GM19372 (cell line): ENCODE data around the gene CNPY3.
"Not testable (repeated sequence)": the region's sequence is repeated elsewhere in the genome, so short reads cannot be mapped to it uniquely, and the experiment has no call there.

Experiments
- ATAC-seq: cut with Tn5 transposase; IDR thresholded peaks from one replicate; pipeline ENCODE4 v1.9.1; 2021; ENCODE audit warnings: mild to moderate bottlenecking, low read depth, moderate library complexity; ENCODE audit not compliant: unreplicated experiment

CNPY3 gene

DNA sequence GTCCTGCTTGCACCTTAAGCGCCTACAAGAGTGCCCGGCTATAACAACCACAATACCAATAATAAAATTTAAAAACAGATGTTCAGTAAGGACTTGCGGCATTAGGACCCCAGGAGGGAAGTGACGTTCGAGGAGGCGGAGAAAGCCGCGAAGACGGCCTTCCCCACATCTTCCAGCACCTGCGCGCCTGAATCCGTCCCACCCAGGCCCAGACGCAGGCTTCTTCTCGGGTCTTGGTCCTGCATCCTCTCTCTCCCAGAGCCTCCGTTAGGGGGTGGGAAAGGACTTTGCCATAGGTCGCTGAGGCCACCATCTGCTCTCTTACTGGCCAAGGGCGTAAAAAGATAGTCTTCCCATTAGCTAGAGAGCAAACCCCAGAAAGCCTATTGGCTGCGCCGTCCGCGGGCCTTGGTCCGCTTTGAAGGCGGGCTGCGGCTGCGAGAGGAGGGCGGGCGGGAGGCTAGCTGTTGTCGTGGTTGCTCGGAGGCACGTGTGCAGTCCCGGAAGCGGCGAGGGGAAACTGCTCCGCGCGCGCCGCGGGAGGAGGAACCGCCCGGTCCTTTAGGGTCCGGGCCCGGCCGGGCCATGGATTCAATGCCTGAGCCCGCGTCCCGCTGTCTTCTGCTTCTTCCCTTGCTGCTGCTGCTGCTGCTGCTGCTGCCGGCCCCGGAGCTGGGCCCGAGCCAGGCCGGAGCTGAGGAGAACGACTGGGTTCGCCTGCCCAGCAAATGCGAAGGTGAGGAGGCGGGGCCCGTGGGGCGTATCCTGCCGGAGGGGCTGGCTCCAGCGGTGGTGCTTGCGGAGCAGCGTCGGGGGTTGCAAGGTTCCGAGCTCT, at the start of gene CNPY3:
TSS of gene CNPY3 (plus strand) at position 495 of the 835 bp plus-strand sequence. CDS start at position 586, 91 bp downstream.
- ATAC-seq, result peak; percentile 71

DNA sequence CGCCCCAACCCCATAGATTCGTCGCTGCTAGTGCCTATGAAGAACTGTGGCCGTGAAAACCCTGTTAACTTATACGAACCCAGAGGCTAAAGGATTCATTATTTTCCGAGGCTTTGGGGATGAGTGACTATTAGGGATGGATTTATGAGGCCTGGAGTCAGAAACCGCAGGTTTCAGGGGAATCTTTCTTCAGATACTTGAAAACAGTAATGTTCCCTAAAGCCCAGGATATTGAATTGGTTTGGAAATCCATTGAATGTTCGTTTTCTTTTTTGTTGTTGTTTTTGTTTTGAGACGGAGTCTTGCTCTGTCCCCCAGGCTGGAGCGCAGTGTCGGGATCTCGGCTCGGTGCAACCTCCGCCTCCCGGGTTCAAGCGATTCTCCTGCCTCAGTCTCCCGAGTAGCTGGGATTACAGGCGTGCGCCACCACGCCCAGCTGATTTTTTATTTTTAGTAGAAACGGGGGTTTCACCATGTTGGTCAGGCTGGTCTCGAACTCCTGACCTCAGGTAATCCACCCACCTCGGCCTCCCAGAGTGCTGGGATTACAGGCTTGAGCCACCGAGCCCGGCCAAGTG, 49.0 kb upstream of the CNPY3 start:
- ATAC-seq, result not testable (repeated sequence)

DNA sequence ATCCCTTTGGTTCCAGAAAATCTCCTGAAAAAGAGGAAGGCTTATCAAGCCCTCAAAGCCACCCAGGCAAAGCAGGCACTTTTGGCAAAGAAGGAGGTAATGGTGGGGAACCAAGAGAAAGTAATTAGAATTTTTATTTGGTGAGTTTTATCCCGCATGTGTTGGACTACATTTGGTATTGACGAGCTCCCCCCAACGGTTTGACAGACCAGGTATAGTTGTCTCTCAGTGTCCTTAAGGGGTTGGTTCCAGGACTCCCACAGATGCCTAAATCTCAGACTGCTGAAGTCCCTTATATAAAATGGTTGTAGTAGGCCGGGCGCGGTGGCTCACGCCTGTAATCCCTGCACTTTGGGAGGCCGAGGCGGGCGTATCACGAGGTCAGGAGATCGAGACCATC, 48.4 kb upstream of the CNPY3 start:
- not testable (repeated sequence) for ATAC-seq

DNA sequence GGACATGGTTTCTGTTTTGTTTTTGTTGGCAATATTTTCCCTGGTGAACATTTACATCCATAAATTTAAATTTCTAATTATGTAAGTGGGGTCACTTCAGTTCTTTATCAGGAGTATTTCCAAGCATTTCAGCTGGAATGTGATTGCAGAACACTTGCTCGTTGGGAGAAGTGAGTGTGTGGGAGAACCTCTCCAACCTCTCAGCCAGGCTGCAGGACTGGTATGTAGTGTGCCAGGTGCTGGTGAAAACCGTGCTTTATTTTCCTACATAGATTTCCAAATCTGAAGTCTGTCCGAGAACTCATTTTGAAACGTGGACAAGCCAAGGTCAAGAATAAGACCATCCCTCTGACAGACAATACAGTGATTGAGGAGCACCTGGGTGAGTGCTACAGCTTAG, 43.6 kb upstream of the CNPY3 start:
- ATAC-seq, result no peak

DNA sequence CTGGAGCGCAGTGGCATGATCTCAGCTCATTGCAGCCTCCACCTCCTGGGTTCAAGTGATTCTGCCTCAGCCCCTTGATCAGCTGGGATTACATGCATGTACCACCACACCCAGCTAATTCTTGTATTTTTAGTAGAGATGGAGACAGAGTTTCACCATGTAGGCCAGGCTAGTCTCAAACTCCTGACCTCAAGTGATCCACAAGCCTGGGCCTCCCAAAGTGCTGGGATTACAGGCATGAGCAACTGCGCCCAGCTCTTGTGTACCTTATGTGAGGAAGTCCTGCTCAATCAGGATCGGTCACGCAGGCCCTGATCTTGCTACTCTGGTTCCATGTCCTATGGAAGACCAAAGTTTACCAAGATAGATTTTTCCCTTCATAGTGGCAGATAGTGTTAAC, 41.1 kb upstream of the CNPY3 start:
- not testable (repeated sequence) for ATAC-seq

DNA sequence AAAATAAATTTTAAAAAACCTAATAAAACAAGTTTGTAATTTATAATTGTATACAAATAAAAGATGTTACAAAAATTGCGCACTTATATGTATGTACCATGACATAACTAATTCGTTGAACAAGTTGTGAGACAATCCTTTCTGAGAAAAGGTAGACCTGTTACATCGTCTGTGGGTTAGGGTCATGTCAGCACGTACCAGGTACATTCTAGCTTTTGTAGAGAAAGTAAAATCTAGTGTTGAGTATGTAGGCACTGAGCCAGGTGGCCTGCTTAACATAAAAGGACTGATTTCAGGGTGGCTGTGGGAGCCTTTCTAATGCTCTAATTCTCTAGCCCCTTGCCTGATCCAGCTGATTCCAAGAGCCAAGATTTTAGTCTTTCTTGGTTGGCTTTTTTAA, 39.5 kb upstream of the CNPY3 start:
- no peak for ATAC-seq

DNA sequence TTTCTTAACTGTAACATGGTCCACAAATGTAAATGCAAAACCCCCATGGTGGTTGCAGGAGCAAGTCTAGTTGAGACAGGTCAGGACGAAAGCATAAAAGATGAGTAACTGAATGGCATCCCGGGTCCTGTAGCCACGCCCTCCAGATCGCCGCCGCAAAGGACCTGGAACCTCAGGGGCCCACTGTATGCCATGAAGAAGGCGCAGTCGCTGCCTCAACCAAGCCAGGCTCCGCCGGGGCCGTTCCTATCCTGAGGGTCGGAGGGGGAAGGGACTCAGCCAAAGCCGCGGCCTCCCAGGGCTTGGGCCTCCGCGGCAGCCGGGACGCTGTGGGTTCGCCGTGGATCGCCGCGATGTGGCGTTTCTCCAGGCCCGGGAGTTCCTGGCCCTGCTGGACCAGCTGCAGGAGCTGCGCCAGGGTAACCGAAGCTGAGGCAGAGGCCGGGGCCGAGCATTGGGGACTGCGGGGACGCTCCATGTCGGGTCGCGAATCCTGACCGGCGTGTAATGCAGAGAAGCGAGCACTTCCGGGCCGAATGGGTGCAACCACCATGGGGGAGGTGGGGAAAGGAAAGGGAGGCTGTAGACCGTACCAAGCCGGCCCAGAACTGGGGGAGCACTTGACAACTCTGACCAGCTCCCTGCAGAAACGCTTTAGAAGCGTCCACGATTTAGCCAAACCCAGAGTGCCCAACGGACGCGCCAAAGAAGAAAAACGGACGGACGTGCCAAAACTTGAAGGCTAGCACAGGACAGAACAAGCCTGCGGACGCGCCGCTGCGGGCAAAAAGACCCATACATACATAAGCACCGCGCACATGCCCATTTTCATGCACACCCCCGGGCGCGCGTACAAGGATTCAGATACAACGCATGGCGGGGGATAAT, 38.7 kb upstream of the CNPY3 start:
- peak; percentile 85 for ATAC-seq

DNA sequence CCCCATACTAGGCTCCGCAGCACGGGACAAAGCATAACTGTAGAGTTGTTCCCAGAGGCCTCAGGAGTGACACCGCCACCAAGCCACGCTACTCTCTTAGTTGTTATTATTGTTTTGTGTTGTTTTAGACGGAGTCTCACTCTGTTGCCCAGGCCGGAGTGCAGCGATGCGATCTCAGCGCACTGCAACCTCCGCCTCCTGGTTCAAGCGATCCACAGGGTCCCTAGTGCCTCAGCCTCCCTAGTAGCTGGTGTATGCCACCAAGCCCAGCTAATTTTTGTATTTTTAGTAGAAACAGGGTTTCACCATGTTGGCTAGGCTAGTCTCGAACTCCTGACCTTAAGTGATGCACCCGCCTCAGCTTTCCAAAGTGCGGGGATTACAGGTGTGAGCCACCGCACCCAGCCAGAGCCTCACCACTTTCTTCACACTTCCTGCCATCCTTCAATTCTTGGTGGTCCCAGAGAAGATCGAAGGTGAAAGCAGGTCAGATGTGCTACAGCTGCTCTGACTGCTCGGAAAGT, 38.0 kb upstream of the CNPY3 start:
- no peak for ATAC-seq

DNA sequence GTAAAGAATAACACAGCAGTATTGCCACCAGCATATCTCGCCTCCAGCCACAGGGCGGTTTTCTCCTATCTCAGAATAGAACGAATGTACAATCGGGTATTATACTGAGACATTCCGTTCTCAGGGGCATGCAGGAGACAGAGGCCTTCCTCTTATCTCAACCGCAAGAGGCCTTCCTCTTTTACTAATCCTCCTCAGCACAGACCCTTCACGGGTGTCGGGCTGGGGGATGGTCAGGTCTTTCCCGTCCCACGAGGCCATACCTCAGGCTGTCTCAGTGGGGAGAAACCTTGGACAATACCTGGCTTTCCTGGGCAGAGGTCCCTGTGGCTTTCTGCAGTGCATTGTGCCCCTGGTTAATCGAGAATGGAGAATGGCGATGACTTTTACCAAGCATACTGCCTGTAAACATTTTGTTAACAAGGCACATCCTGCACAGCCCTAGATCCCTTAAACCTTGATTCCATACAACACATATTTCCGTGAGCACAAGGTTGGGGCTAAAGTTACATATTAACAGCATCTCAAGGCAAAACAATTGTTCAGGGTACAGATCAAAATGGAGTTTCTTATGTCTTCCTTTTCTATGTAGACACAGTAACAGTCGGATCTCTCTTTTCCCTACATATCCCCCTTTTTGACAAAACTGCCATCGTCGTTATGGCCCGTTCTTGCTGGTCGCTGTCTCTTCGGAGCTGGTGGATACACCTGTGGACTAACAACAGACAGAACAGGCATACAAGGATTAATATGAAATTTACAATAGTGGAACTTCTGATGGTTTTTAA, 35.0 kb upstream of the CNPY3 start:
- not testable (repeated sequence) for ATAC-seq

DNA sequence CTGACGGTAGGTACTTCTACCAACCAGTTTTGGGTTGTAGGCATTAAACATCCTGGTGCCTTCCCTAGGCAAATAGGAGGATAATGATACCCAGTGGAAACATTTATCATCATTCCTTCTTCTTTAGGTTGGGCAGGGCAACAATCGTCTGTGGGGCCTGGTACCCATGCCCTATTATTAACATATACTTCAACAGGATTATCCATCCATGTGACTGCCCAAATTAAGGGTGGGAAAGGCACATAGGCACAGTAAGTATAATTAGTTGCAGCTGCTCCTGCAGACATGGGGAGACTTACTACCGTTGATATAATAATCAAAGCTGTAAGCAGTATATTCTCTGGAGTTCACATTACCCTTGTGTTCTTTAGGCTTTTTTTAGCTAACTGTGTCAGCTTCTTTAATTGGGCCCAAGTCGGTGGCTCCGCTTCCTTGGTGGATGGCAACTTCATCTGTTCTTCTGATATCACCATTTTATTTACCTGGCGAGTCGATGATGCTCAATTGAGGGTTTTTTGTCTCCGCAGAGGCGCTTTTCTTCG, 33.0 kb upstream of the CNPY3 start:
- no peak for ATAC-seq

DNA sequence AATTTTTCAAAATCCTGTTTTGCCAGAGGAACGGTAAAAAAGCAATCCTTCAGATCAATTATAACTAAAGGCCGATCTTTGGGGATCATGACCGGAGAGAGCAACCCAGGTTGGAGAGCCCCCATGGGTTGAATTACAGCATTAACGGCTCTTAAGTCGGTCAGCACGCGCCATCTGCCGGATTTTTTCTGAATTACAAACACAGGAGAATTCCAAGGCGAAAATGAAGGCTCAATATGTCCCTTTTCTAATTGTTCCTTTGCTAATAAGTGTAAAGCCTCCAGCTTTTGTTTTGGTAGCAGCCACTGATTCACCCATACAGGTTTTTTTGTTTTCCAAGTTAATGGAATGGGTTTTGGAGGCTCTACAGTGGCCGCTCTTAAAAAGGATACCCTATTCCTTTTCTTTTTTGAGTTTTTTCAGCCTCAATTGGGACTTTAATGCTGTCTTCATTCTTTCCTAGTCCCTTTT, 30.4 kb upstream of the CNPY3 start:
- no peak for ATAC-seq

DNA sequence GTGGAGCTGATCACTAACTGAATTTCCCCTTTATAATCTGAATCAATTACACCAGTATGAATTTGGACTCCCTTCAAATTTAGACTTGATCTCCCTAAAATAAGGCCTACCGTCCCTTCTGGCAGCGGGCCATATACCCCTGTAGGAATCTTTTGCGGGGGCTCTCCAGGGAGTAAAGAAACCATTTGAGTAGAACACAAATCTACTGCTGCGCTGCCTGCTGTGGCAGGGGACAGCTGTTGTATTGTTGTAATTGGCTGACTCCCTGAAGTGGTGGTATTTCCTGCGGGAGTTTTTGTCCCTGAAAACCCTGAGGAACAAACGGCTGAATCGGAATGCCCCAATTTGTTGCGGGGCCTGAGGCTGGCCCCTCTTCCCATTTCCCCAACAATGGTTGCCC, 29.4 kb upstream of the CNPY3 start:
- no peak for ATAC-seq

DNA sequence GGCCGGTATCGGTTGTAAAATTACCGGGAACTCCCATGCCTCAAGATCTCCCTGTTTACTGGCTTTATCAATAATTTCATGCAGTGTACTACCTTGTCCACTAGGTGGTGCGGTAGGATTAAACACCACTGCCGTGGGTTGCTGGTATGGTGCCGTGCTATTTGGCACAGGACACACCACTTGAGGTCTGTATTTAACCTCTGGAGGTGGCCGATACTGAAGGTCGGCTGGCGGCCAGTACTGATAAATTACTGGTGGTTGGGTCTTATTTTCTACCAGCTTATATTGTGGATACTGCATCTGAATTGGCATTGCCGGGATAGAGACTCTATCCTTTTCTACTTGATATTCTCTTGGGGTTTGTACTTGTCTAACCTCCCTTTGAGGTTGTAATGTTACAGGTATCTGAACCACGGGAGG, 27.7 kb upstream of the CNPY3 start:
- ATAC-seq, result no peak

DNA sequence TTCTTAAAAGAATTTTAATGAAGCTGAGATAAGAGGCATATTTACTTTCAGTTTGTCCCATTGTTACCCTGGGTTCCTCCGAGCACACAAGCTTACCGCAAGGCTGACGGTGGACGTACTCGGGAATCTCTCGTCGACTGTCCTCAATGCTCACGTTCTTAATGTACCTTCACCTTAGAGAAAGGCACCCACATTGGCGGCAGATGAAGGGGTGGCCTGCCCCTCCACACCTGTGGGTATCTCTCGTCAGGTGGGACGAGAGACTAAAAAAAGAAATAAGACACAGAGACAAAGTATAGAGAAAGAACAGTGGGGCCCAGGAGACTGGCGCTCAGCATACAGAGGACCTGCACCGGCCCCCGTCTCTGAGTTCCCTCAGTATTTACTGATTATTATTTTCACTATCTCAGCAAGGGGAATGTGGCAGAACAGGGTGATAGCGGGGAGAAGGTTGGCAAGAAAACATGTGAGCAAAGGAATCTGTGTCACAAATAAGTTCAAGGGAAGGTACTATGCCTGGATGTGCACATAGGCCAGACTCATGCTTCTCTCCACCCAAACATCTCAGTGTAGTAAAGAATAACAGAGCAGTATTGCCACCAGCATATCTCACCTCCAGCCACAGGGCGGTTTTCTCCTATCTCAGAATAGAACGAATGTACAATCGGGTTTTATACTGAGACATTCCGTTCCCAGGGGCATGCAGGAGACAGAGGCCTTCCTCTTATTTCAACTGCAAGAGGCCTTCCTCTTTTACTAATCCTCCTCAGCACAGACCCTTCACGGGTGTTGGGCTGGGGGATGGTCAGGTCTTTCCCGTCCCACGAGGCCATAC, 26.6 kb upstream of the CNPY3 start:
- not testable (repeated sequence) for ATAC-seq

DNA sequence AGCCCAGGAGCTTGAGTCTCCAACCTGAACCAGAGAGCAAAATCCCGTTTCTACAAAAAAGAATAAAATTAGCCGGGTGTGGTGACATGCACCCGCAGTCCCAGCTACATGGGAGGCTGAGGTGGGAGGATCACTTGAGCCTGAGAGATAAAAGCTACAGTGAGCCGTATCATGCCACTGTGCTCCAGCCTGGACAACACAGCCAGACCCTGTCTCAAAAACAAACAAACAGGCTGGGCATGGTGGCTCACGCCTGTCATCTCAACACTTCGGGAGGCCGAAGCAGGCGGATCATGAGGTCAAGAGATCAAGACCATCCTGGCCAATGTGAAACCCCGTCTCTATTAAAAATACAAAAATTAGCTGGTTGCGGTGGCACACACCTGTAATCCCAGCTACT, 24.8 kb upstream of the CNPY3 start:
- ATAC-seq, result no peak

DNA sequence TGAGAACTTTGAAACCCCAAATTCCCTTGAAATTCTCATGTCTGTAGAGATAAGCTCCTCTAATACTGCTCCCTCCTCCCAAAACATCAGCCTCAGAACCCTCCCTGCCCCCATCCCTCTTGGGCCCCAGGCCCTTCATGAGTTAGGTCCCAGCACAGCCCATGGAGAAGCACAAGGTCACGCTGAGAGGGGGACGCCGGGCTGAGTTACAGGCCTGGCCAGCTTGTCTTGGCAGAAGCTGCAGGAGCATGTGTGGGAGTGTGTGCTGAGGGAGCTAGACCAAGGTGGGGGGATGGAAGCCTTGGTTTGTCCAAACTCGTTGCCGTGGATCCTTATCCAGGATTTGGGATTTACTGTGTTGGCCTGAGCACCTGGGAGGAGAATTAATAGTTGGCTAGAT, 21.9 kb upstream of the CNPY3 start:
- ATAC-seq, result no peak

DNA sequence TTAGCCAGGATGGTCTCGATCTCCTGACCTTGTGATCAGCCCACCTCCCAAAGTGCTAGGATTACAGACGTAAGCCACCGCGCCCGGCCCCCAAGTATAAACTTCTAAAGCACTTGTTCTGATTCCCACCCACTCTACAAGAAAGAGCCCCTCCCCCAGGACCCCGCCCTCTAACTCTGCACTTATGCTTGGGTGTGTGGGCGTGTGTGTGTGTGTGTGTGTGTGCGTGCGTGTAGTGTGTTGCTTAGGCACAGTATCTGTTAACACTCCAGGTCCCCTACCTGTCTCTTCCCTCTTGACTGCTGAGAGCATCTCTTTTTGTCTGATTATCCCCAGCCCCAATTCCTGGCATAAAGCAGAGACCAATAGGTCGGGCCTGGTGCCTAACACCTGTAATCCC, 19.4 kb upstream of the CNPY3 start:
- no peak for ATAC-seq

DNA sequence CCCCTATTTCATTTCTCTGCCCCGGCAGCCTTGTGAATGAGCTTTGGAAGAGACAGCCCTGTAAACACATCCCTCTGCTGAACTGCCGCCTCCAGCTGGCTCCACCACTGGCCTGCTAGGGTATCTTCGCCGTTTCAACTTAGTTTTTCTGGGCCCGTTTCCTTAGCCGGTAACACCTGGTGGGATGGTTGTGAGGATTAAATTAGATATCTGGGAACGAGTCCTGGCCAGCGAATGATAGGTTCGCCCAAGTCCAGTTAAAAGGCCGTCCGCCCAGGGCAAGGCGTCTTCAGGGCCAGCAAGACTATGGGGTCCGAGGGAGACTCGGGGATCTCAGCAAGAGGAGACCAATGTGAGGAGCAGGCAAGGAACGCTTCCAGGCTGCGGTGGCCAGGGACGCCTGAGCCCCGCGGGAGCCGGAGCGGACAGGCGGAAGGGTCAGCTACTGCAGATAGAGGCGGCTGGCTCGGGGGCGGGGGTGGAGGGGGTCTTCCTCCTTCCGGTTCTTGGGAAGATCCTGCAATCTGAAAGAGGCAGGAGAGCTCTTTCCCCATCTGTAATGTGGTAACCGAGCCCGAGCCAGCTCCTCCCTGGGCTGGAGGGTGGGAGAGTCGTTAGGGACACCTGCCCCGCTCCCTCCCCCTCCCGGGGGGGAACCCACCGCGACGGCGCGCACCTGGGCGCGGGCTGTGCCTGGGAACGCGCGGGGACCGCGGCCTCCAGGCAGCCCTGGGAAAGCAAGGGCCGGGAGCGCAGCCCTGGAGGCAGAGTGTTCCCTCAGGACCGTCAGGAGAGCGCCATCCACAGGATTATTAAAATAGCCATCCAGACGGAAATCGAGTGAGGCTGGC, 17.9 kb upstream of the CNPY3 start:
- no peak for ATAC-seq
